H9 (cell line): ENCODE measurements around the gene COLEC12. TPM values are rescaled to one million over a fixed set of nuclear protein-coding genes. Genes with fewer than 3 reads are reported as not detected.
A peak's percentile ranks its signal among the peaks of the same experiment; 100 is the strongest.

Experiments used
- DNase-seq: peaks from one replicate; pipeline ENCODE4 v3.0.0-alpha.2; 2017
- H2AFZ ChIP-seq: one replicate; pipeline ENCODE4 v1.6.1; 2013; ENCODE audit warnings: mild to moderate bottlenecking, low read length, control low read depth, moderate library complexity
- H2AK5ac ChIP-seq: 2 replicates; pipeline ENCODE4 v1.6.1; 2013; ENCODE audit warnings: low read length, control low read depth, mixed read lengths; ENCODE audit not compliant: insufficient read length
- H2BK120ac ChIP-seq: one replicate; pipeline ENCODE4 v1.6.1; 2013; ENCODE audit warnings: low read depth, mild to moderate bottlenecking, low read length, control low read depth, inconsistent platforms; ENCODE audit not compliant: poor library complexity, severe bottlenecking
- H2BK12ac ChIP-seq: 2 replicates; pipeline ENCODE4 v1.6.1; 2013; ENCODE audit warnings: low read length, control low read depth, mixed read lengths, low read depth; ENCODE audit not compliant: insufficient read length
- H2BK15ac ChIP-seq: 2 replicates; pipeline ENCODE4 v1.6.1; 2013; ENCODE audit warnings: low read depth, low read length, control low read depth
- H2BK20ac ChIP-seq: one replicate; pipeline ENCODE4 v1.6.1; 2013; ENCODE audit warnings: low read depth, mild to moderate bottlenecking, low read length, control low read depth, inconsistent platforms; ENCODE audit not compliant: poor library complexity, severe bottlenecking
- H2BK5ac ChIP-seq: 2 replicates; pipeline ENCODE4 v1.6.1; 2013; ENCODE audit warnings: low read length, control low read depth, mixed read lengths; ENCODE audit not compliant: insufficient read length
- H3K14ac ChIP-seq: 2 replicates; pipeline ENCODE4 v1.6.1; 2013; ENCODE audit warnings: low read length, control low read depth; ENCODE audit not compliant: insufficient read depth
- H3K18ac ChIP-seq: 2 replicates; pipeline ENCODE4 v1.6.1; 2013; ENCODE audit warnings: low read depth, mild to moderate bottlenecking, mixed read lengths, low read length, control low read depth; ENCODE audit not compliant: insufficient read length
- H3K23ac ChIP-seq: 2 replicates; pipeline ENCODE4 v1.6.1; 2013; ENCODE audit warnings: low read length, control low read depth, mixed read lengths, low read depth; ENCODE audit not compliant: insufficient read length
- H3K23me2 ChIP-seq: 2 replicates; pipeline ENCODE4 v1.6.1; 2013; ENCODE audit warnings: low read depth, mild to moderate bottlenecking, mixed read lengths, low read length, control low read depth; ENCODE audit not compliant: insufficient read length, poor library complexity, severe bottlenecking
- H3K27ac ChIP-seq: 2 replicates; pipeline ENCODE4 v1.5.1; 2013; ENCODE audit warnings: low read length, control low read depth, mixed read lengths, low read depth; ENCODE audit not compliant: insufficient read length
- H3K27me3 ChIP-seq: 2 replicates; pipeline ENCODE4 v1.6.1; 2013; ENCODE audit warnings: low read length, control low read depth, inconsistent platforms; ENCODE audit not compliant: insufficient read depth
- H3K4ac ChIP-seq: 2 replicates; pipeline ENCODE4 v1.6.1; 2013; ENCODE audit warnings: low read depth, mild to moderate bottlenecking, control low read depth, inconsistent platforms, low read length, moderate library complexity
- H3K4me1 ChIP-seq: 2 replicates; pipeline ENCODE4 v1.6.1; 2013; ENCODE audit warnings: low read length, control low read depth, inconsistent platforms; ENCODE audit not compliant: insufficient read depth
- H3K4me2 ChIP-seq: 2 replicates; pipeline ENCODE4 v1.6.1; 2013; ENCODE audit warnings: low read length, control low read depth, mixed read lengths; ENCODE audit not compliant: insufficient read length, insufficient read depth
- H3K56ac ChIP-seq: 2 replicates; pipeline ENCODE4 v1.6.1; 2013; ENCODE audit warnings: low read depth, mild to moderate bottlenecking, mixed read lengths, low read length, control low read depth; ENCODE audit not compliant: insufficient read length
- H3K79me1 ChIP-seq: 2 replicates; pipeline ENCODE4 v1.6.1; 2013; ENCODE audit warnings: low read depth, mild to moderate bottlenecking, moderate library complexity, low read length, control low read depth, inconsistent platforms; ENCODE audit not compliant: insufficient read depth, poor library complexity, severe bottlenecking
- H3K79me2 ChIP-seq: 2 replicates; pipeline ENCODE4 v1.6.1; 2013; ENCODE audit warnings: low read length, control low read depth, inconsistent platforms; ENCODE audit not compliant: insufficient read depth
- H3K9ac ChIP-seq: 2 replicates; pipeline ENCODE4 v1.6.1; 2013; ENCODE audit warnings: low read length, control low read depth, mixed read lengths; ENCODE audit not compliant: insufficient read length; ENCODE audit errors: extremely low read depth
- H3K9me3 ChIP-seq: one replicate; pipeline ENCODE4 v1.6.1; 2013; ENCODE audit warnings: low read depth, low read length, inconsistent platforms; ENCODE audit not compliant: control insufficient read depth
- H3T11ph ChIP-seq: one replicate; pipeline ENCODE4 v1.6.1; 2013; ENCODE audit warnings: mild to moderate bottlenecking, low read length, control low read depth, inconsistent platforms
- H4K20me1 ChIP-seq: one replicate; pipeline ENCODE4 v1.6.1; 2013; ENCODE audit not compliant: control insufficient read depth, insufficient read length, insufficient read depth
- H4K5ac ChIP-seq: 2 replicates; pipeline ENCODE4 v1.6.1; 2013; ENCODE audit warnings: low read depth, mild to moderate bottlenecking, mixed read lengths, low read length, control low read depth; ENCODE audit not compliant: insufficient read length
- H4K8ac ChIP-seq: replicated peaks from 2 replicates; pipeline ENCODE4 v1.6.1; 2013; ENCODE audit warnings: low read length, control low read depth, mixed read lengths, low read depth; ENCODE audit not compliant: insufficient read length
- H4K91ac ChIP-seq: 2 replicates; pipeline ENCODE4 v1.6.1; 2013; ENCODE audit warnings: low read depth, mild to moderate bottlenecking, moderate library complexity, mixed read lengths, low read length, control low read depth; ENCODE audit not compliant: insufficient read length
- H3K27ac Mint-ChIP-seq, 3 experiments: 2 replicates in 2 of 3; 3 replicates in 1 of 3; pipeline ENCODE4 v1.8.0; 2020 to 2021; ENCODE audit warnings: mixed read lengths in 3 of 3, mild to moderate bottlenecking in 1 of 3, moderate library complexity in 1 of 3
- H3K27me3 Mint-ChIP-seq: 2 replicates; pipeline ENCODE4 v1.8.0; 2021; ENCODE audit warnings: low read depth, mild to moderate bottlenecking, moderate library complexity, mixed read lengths
- H3K36me3 Mint-ChIP-seq, 3 experiments: 2 replicates in 2 of 3; 3 replicates in 1 of 3; pipeline ENCODE4 v1.8.0; 2020 to 2021; ENCODE audit warnings: low read depth in 3 of 3, mixed read lengths in 3 of 3; ENCODE audit not compliant: insufficient read depth in 1 of 3
- H3K4me1 Mint-ChIP-seq, 2 experiments: 2 replicates each; pipeline ENCODE4 v1.8.0; 2020; ENCODE audit warnings: mixed read lengths in 2 of 2
- H3K4me3 Mint-ChIP-seq, 2 experiments: 2 replicates in 1 of 2; 3 replicates in 1 of 2; pipeline ENCODE4 v1.8.0; 2020 to 2021; ENCODE audit warnings: mild to moderate bottlenecking in 2 of 2, mixed read lengths in 2 of 2, moderate library complexity in 1 of 2
- H3K9me3 Mint-ChIP-seq, 2 experiments: 2 replicates in 1 of 2; 3 replicates in 1 of 2; pipeline ENCODE4 v1.8.0; 2020; ENCODE audit warnings: mild to moderate bottlenecking in 2 of 2, mixed read lengths in 2 of 2, moderate library complexity in 1 of 2
- CTCF ChIP-seq: fragments of 200-600 bp; sonication (generic); conservative IDR thresholded peaks from 3 replicates; pipeline ENCODE4 v1.8.0; 2021; ENCODE audit warnings: antibody characterized with exemption, mild to moderate bottlenecking
- WGBS: extraction: QIAGEN DNeasy Blood & Tissue Kit; methylation state at CpG from one replicate; pipeline ENCODE4 v1.1.7; 2013; ENCODE audit warnings: missing lambda C conversion rate, low lambda C conversion rate, mixed read lengths; ENCODE audit not compliant: insufficient read length; ENCODE audit errors: extremely low coverage; 5-methylcytosine and 5-hydroxymethylcytosine counted together
- total RNA-seq: library from RNA; stranded (reverse); gene quantifications from 2 replicates; pipeline ENCODE4 v1.2.1, GENCODE V29; 2021

The COLEC12 gene
- total RNA-seq, 1 experiment from 2014 or later: 0.70 TPM

- Mint-ChIP-seq H3K9me3 (no peaks in the 10 kb centered on the region), H3K27me3 (no peaks in the 10 kb centered on the region), H3K4me1 (peaks cover 30 to 32% of the 10 kb centered on the region in 2 experiments), H3K36me3 (no peaks in the 10 kb centered on the region), H3K27ac (peak overlapping the region in 2 of 3 experiments; percentile 36 to 81; a peak in 4 of 7 replicates), H3K4me3 (peak overlapping the region in 1 of 2 experiments; percentile 55; a peak in 2 of 5 replicates)
- no peak overlapping the region for H4K8ac ChIP-seq
- no peak overlapping the region for H2BK15ac ChIP-seq
- H3K4me2 ChIP-seq: no peak overlapping the region
- TF ChIP-seq CTCF: no peak
- H3K4me1 ChIP-seq: peaks cover 9% of the 10 kb centered on the region
- H3K9me3 ChIP-seq: no peaks in the 10 kb centered on the region
- no peak overlapping the region for H2BK120ac ChIP-seq
- no peak overlapping the region for H2BK20ac ChIP-seq
- peak; percentile 31 for DNase-seq
- H4K5ac ChIP-seq: no peak overlapping the region
- no peak overlapping the region for H2BK12ac ChIP-seq
- no peak overlapping the region for H3K18ac ChIP-seq
- no peak overlapping the region for H2AFZ ChIP-seq
- H3K9ac ChIP-seq: no peak overlapping the region
- no peak overlapping the region for H3K4ac ChIP-seq
- H3K23ac ChIP-seq: no peak overlapping the region
- no peak overlapping the region for H3K56ac ChIP-seq
- H3K79me1 ChIP-seq: no peaks in the 10 kb centered on the region
- H2AK5ac ChIP-seq: no peak overlapping the region
- H3K27me3 ChIP-seq: no peaks in the 10 kb centered on the region
- H3K27ac ChIP-seq: no peak overlapping the region
- H3K14ac ChIP-seq: no peak overlapping the region
- no peak overlapping the region for H4K91ac ChIP-seq
- no peak overlapping the region for H2BK5ac ChIP-seq
- no peaks in the 10 kb centered on the region for H3K23me2 ChIP-seq
- H3T11ph ChIP-seq: no peak overlapping the region
- H3K79me2 ChIP-seq: no peaks in the 10 kb centered on the region
- no CpG with 5 or more reads among the region's 9 CpGs for WGBS
- no peaks in the 10 kb centered on the region for H4K20me1 ChIP-seq
These were observed 133.9 kb downstream of the COLEC12 start for GRCh38 chr18:366466-367061.
